Activated CD4-positive, alpha-beta T cell treated with anti-CD3 and anti-CD28 coated beads, Interleukin-2, amount 50 U/mL, for 4 hours (primary cell): Measurements from ENCODE around the gene BMPR1A.

ENCODE experiments used
- DNase-seq, 2 experiments: peaks; one replicate each; pipeline ENCODE4 v3.0.0-alpha.2; 2020

The BMPR1A gene

GRCh38 chr10:86756511-86757112 lies at the start of gene BMPR1A:
Gene BMPR1A (plus strand): TSS chr10:86756619. CDS start chr10:86876019, 119,400 bp downstream.
- DNase-seq = peak; percentile 1

- no peak for DNase-seq
These were observed 49.4 kb upstream of the BMPR1A start for GRCh38 chr10:86706977-86707376.

GRCh38 chr10:86707505-86707904 lies 48.9 kb upstream of the BMPR1A start:
- DNase-seq = no peak

- DNase-seq = no peak
These were observed 48.2 kb upstream of the BMPR1A start for GRCh38 chr10:86708068-86708782.

- no peak for DNase-seq
These were observed 47.5 kb upstream of the BMPR1A start for GRCh38 chr10:86708783-86709380.

- no peak for DNase-seq
These were observed 46.8 kb upstream of the BMPR1A start for GRCh38 chr10:86709396-86710185.

GRCh38 chr10:86710987-86711512 lies 45.4 kb upstream of the BMPR1A start:
- peak; percentile 73 for DNase-seq

GRCh38 chr10:86711513-86712316 lies 44.7 kb upstream of the BMPR1A start:
- peak; percentile 22 to 28 for DNase-seq

- DNase-seq = no peak
These were observed 44.1 kb upstream of the BMPR1A start for GRCh38 chr10:86712317-86712707.

- no peak for DNase-seq
These were observed 41.1 kb upstream of the BMPR1A start for GRCh38 chr10:86715156-86715795.

- DNase-seq = no peak
These were observed 40.6 kb upstream of the BMPR1A start for GRCh38 chr10:86715836-86716235.

GRCh38 chr10:86716466-86716865 lies 40.0 kb upstream of the BMPR1A start:
- DNase-seq = no peak

- DNase-seq = no peak
These were observed 37.9 kb upstream of the BMPR1A start for GRCh38 chr10:86718556-86718955.

- no peak for DNase-seq
These were observed 35.2 kb upstream of the BMPR1A start for GRCh38 chr10:86721232-86721631.

GRCh38 chr10:86723009-86723408 lies 33.4 kb upstream of the BMPR1A start:
- DNase-seq = no peak

- DNase-seq = no peak
These were observed 32.0 kb upstream of the BMPR1A start for GRCh38 chr10:86724445-86724844.

GRCh38 chr10:86725980-86726676 lies 30.3 kb upstream of the BMPR1A start:
- no peak for DNase-seq

GRCh38 chr10:86726677-86726999 lies 29.8 kb upstream of the BMPR1A start:
- no peak for DNase-seq

GRCh38 chr10:86727470-86727869 lies 28.9 kb upstream of the BMPR1A start:
- no peak for DNase-seq

- DNase-seq = no peak
These were observed 28.4 kb upstream of the BMPR1A start for GRCh38 chr10:86728056-86728455.

GRCh38 chr10:86729677-86730076 lies 26.7 kb upstream of the BMPR1A start:
- DNase-seq = no peak
